HEK293 (cell line): Measurements from ENCODE around the gene UBE2E1.

ENCODE experiments used
- CTCF ChIA-PET: fragments of 350-600 bp; formaldehyde crosslinking; extraction: SDS; loops from one replicate; lab custom pipeline; 2021; ENCODE audit warnings: antibody characterized with exemption; lab: Yijun Ruan, JAX
- POLR2A ChIA-PET: fragments of 300-600 bp; formaldehyde crosslinking; extraction: SDS; loops from one replicate; lab custom pipeline; 2020; ENCODE audit warnings: antibody characterized with exemption, inconsistent platforms; lab: Yijun Ruan, JAX
- H3K27ac ChIP-seq: fragments of 200-500 bp; sonication (Bioruptor generic); 2 replicates; pipeline ENCODE4 v1.5.1; 2014; ENCODE audit warnings: low read depth, low read length, control low read depth, inconsistent platforms; ENCODE audit errors: extremely low read depth
- H3K36me3 ChIP-seq, 2 experiments: fragments of 200-500 bp in 1 of 2; sonication (Bioruptor generic) in 1 of 2; 1 replicate in 1 of 2; 2 replicates in 1 of 2; pipeline ENCODE4 v1.5.1; 2014 to 2017; ENCODE audit warnings: inconsistent platforms in 2 of 2, low read length in 2 of 2; ENCODE audit not compliant: control insufficient read depth in 2 of 2, insufficient read depth in 1 of 2
- H3K4me1 ChIP-seq: fragments of 200-500 bp; sonication (Bioruptor generic); 2 replicates; pipeline ENCODE4 v1.5.1; 2014; ENCODE audit warnings: mild to moderate bottlenecking, low read length, inconsistent platforms; ENCODE audit not compliant: control insufficient read depth, insufficient read depth
- H3K4me3 ChIP-seq: 2 replicates; pipeline ENCODE4 v1.5.1; 2011; ENCODE audit warnings: low read depth, mild to moderate bottlenecking, control low read depth, low read length, moderate library complexity
- H3K9me3 ChIP-seq: fragments of 200-500 bp; sonication (Bioruptor generic); 2 replicates; pipeline ENCODE4 v1.5.1; 2014; ENCODE audit warnings: low read depth, low read length, inconsistent platforms; ENCODE audit not compliant: control insufficient read depth, insufficient read depth
- INSM2 ChIP-seq: fragments of 450-650 bp; formaldehyde crosslinking; IDR thresholded peaks from 2 replicates; pipeline ENCODE4 v1.5.1; 2016; ENCODE audit warnings: missing biosample characterization, missing genetic modification characterization
- KLF1 ChIP-seq: fragments of 450-650 bp; formaldehyde crosslinking; IDR thresholded peaks from 2 replicates; pipeline ENCODE4 v1.5.1; 2016; ENCODE audit warnings: missing biosample characterization, missing genetic modification characterization
- MEIS1 ChIP-seq: sonication (generic); formaldehyde crosslinking; IDR thresholded peaks from 2 replicates; pipeline ENCODE4 v1.8.1; 2022; ENCODE audit warnings: missing genetic modification reagents, mild to moderate bottlenecking, borderline replicate concordance
- PRDM1 ChIP-seq: fragments of 450-650 bp; formaldehyde crosslinking; IDR thresholded peaks from 2 replicates; pipeline ENCODE4; 2016; ENCODE audit warnings: missing biosample characterization, missing genetic modification characterization
- PRDM6 ChIP-seq: fragments of 450-650 bp; formaldehyde crosslinking; IDR thresholded peaks from 2 replicates; pipeline ENCODE4 v1.5.1; 2017; ENCODE audit warnings: missing biosample characterization, missing genetic modification characterization
- REPIN1 ChIP-seq: fragments of 450-650 bp; formaldehyde crosslinking; IDR thresholded peaks from 2 replicates; pipeline ENCODE4 v1.5.1; 2017; ENCODE audit warnings: missing biosample characterization, missing genetic modification characterization, low read depth
- SALL2 ChIP-seq: fragments of 450-650 bp; formaldehyde crosslinking; IDR thresholded peaks from 2 replicates; pipeline ENCODE4 v1.5.0; 2017; ENCODE audit warnings: missing biosample characterization, mild to moderate bottlenecking, missing genetic modification characterization, borderline replicate concordance
- SCRT1 ChIP-seq: fragments of 450-650 bp; formaldehyde crosslinking; IDR thresholded peaks from 2 replicates; pipeline ENCODE4 v1.5.1; 2016; ENCODE audit warnings: missing biosample characterization, missing genetic modification characterization, borderline replicate concordance
- TSHZ1 ChIP-seq: fragments of 450-650 bp; formaldehyde crosslinking; IDR thresholded peaks from 2 replicates; pipeline ENCODE4 v1.5.1; 2016; ENCODE audit warnings: missing biosample characterization, missing genetic modification characterization, borderline replicate concordance
- YY2 ChIP-seq: fragments of 450-650 bp; formaldehyde crosslinking; IDR thresholded peaks from 2 replicates; pipeline ENCODE4 v1.5.1; 2016; ENCODE audit warnings: missing biosample characterization, missing genetic modification characterization
- ZBTB17 ChIP-seq: fragments of 450-650 bp; formaldehyde crosslinking; IDR thresholded peaks from 2 replicates; pipeline ENCODE4 v1.5.1; 2016; ENCODE audit warnings: missing biosample characterization, missing genetic modification characterization
- ZNF133 ChIP-seq: fragments of 450-650 bp; formaldehyde crosslinking; IDR thresholded peaks from 2 replicates; pipeline ENCODE4 v1.5.1; 2016; ENCODE audit warnings: missing biosample characterization, missing genetic modification characterization
- ZNF223 ChIP-seq: fragments of 450-650 bp; formaldehyde crosslinking; IDR thresholded peaks from 2 replicates; pipeline ENCODE4 v1.5.1; 2016; ENCODE audit warnings: missing biosample characterization, missing genetic modification characterization
- ZNF26 ChIP-seq: fragments of 450-650 bp; formaldehyde crosslinking; IDR thresholded peaks from 2 replicates; pipeline ENCODE4 v1.5.1; 2016; ENCODE audit warnings: missing biosample characterization, missing genetic modification characterization
- ZNF391 ChIP-seq: fragments of 450-650 bp; formaldehyde crosslinking; IDR thresholded peaks from 2 replicates; pipeline ENCODE4 v1.5.1; 2016; ENCODE audit warnings: low read depth, missing biosample characterization, missing genetic modification characterization, borderline replicate concordance
- ZNF394 ChIP-seq: fragments of 450-650 bp; formaldehyde crosslinking; IDR thresholded peaks from 2 replicates; pipeline ENCODE4 v1.5.1; 2016; ENCODE audit warnings: missing biosample characterization, missing genetic modification characterization, mild to moderate bottlenecking, moderate library complexity, borderline replicate concordance
- ZNF521 ChIP-seq: fragments of 450-650 bp; formaldehyde crosslinking; IDR thresholded peaks from 2 replicates; pipeline ENCODE4 v1.5.1; 2017; ENCODE audit warnings: missing biosample characterization, mild to moderate bottlenecking, missing genetic modification characterization
- ZNF580 ChIP-seq: fragments of 450-650 bp; formaldehyde crosslinking; IDR thresholded peaks from 2 replicates; pipeline ENCODE4 v1.5.1; 2016; ENCODE audit warnings: missing biosample characterization, missing genetic modification characterization
- ZNF624 ChIP-seq: fragments of 450-650 bp; formaldehyde crosslinking; IDR thresholded peaks from 2 replicates; pipeline ENCODE4 v1.5.1; 2017; ENCODE audit warnings: missing biosample characterization, missing genetic modification characterization
- ZNF629 ChIP-seq: fragments of 450-650 bp; formaldehyde crosslinking; IDR thresholded peaks from 2 replicates; pipeline ENCODE4 v1.5.1; 2017; ENCODE audit warnings: missing biosample characterization, missing genetic modification characterization
- ZNF670 ChIP-seq: fragments of 450-650 bp; formaldehyde crosslinking; IDR thresholded peaks from 2 replicates; pipeline ENCODE4 v1.5.1; 2016; ENCODE audit warnings: missing biosample characterization, missing genetic modification characterization, low read depth
- ZNF76 ChIP-seq: fragments of 450-650 bp; formaldehyde crosslinking; IDR thresholded peaks from 2 replicates; pipeline ENCODE4; 2016; ENCODE audit warnings: low read depth, missing biosample characterization, missing genetic modification characterization, borderline replicate concordance
- ZNF792 ChIP-seq: fragments of 450-650 bp; formaldehyde crosslinking; IDR thresholded peaks from 2 replicates; pipeline ENCODE4 v1.5.1; 2016; ENCODE audit warnings: missing biosample characterization, missing genetic modification characterization
- ZNF830 ChIP-seq: fragments of 450-650 bp; IDR thresholded peaks from 2 replicates; pipeline ENCODE4 v1.5.0; 2018; ENCODE audit warnings: missing biosample characterization, missing genetic modification characterization, low read depth, mild to moderate bottlenecking, moderate library complexity

UBE2E1 gene

GRCh38 chr3:23820888-23821287 lies 15.1 kb downstream of the UBE2E1 start:
- TF ChIP-seq ZNF133 (tag by site-specific recombination) (no peak), TSHZ1 (tag by site-specific recombination) (no peak), SALL2 (no peak), ZNF670 (no peak), ZNF26 (tag by site-specific recombination) (peak; percentile 83), ZNF792 (no peak), ZNF76 (tag by site-specific recombination) (no peak), ZNF394 (tag by site-specific recombination) (no peak)
- Histone ChIP-seq H3K4me3 (no peak overlapping the region), H3K4me1 (peaks cover 8% of the 10 kb centered on the region), H3K27ac (no peak overlapping the region), H3K36me3 (peaks cover 0 to 14% of the 10 kb centered on the region in 2 experiments; a peak in 1 of 3 replicates), H3K9me3 (no peaks in the 10 kb centered on the region)
- ChIA-PET POLR2A (interaction anchor here (0.6 kb wide), 1 partner anchor 74 kb away, joined by 3 read pairs; no protein-coding TSS in a partner anchor), CTCF (no interaction called here)

- Histone ChIP-seq H3K9me3 (no peaks in the 10 kb centered on the region), H3K4me1 (peaks cover 12% of the 10 kb centered on the region), H3K27ac (no peak overlapping the region), H3K36me3 (peaks cover 0 to 14% of the 10 kb centered on the region in 2 experiments; a peak in 1 of 3 replicates), H3K4me3 (no peak overlapping the region)
- POLR2A ChIA-PET = no interaction called here
- peak; percentile 64; the same call in 1 of the 2 replicates for TF ChIP-seq ZBTB17
- TF ChIP-seq INSM2 = no peak
- TF ChIP-seq REPIN1 (tag by site-specific recombination) = no peak
- TF ChIP-seq KLF1 (tag by site-specific recombination) = no peak
- no peak for TF ChIP-seq MEIS1
- no peak for TF ChIP-seq YY2 (tag by site-specific recombination)
- TF ChIP-seq ZNF521 = no peak
- no peak for TF ChIP-seq ZNF624 (tag by site-specific recombination)
- no peak for TF ChIP-seq PRDM6 (tag by site-specific recombination)
- peak; percentile 96 for TF ChIP-seq PRDM1
- no peak for TF ChIP-seq ZNF391 (tag by site-specific recombination)
- no peak for TF ChIP-seq SCRT1 (tag by site-specific recombination)
- no peak for TF ChIP-seq ZNF580 (tag by site-specific recombination)
- no peak for TF ChIP-seq ZNF629 (tag by site-specific recombination)
- no peak for TF ChIP-seq ZNF830 (tag by site-specific recombination)
- no peak for TF ChIP-seq ZNF223
- CTCF ChIA-PET = no interaction called here
Observed at GRCh38 chr3:23821858-23822257, 16.1 kb downstream of the UBE2E1 start.
